Activated CD4-positive, CD25-positive, alpha-beta regulatory T cell (primary cell): ENCODE results near the gene TUT1.
"Not testable (repeated sequence)": the region's sequence is repeated elsewhere in the genome, so short reads cannot be mapped to it uniquely, and the experiment has no call there.

Experiments
- DNase-seq, 4 experiments: peaks; one replicate each; lab custom pipeline; 2025; lab: John Stamatoyannopoulos, UW

TUT1 gene

GRCh38 chr11:62591448-62592145, at the start of gene TUT1:
Gene TUT1, minus strand, starts transcription at chr11:62591523. Its CDS starts 38 bp downstream, at chr11:62591485.
- DNase-seq: peak; percentile 85 to 90 (median 89)

GRCh38 chr11:62632492-62632891, 41.2 kb upstream of the TUT1 start:
- DNase-seq: no peak

GRCh38 chr11:62627713-62628112, 36.4 kb upstream of the TUT1 start:
- no peak for DNase-seq

GRCh38 chr11:62622476-62623089, 31.3 kb upstream of the TUT1 start:
- DNase-seq: no peak

- peak; percentile 87 to 95 (median 90) for DNase-seq
Measured at GRCh38 chr11:62621567-62622470, 30.5 kb upstream of the TUT1 start, which contains the start of gene B3GAT3. Gene B3GAT3, minus strand, starts transcription at chr11:62621986. Its CDS starts 39 bp downstream, at chr11:62621947.

- DNase-seq: no peak
Measured at GRCh38 chr11:62621027-62621566, 29.8 kb upstream of the TUT1 start.

- not testable (repeated sequence) for DNase-seq
Measured at GRCh38 chr11:62616957-62617356, 25.6 kb upstream of the TUT1 start.

GRCh38 chr11:62615521-62615920, 24.2 kb upstream of the TUT1 start:
- no peak for DNase-seq

GRCh38 chr11:62614275-62614674, 23.0 kb upstream of the TUT1 start:
- DNase-seq: peak in 1 of 4 experiments; percentile 12

GRCh38 chr11:62613291-62613778, 22.0 kb upstream of the TUT1 start:
- DNase-seq: no peak

GRCh38 chr11:62612366-62613290, 21.3 kb upstream of the TUT1 start, which contains the start of the genes EML3 and ROM1:
Gene EML3, minus strand, starts transcription at chr11:62612775. Its CDS starts 318 bp downstream, at chr11:62612457.
Gene ROM1, plus strand, starts transcription at chr11:62613257. Its CDS starts 25 bp downstream, at chr11:62613282.
- peak; percentile 69 to 85 (median 78) for DNase-seq

GRCh38 chr11:62611705-62612365, 20.5 kb upstream of the TUT1 start:
- DNase-seq: peak in 1 of 4 experiments; percentile 53

GRCh38 chr11:62610814-62611704, 19.7 kb upstream of the TUT1 start:
- DNase-seq: no peak

GRCh38 chr11:62610403-62610802, 19.1 kb upstream of the TUT1 start:
- DNase-seq: no peak

- no peak for DNase-seq
Measured at GRCh38 chr11:62608776-62609175, 17.5 kb upstream of the TUT1 start.

GRCh38 chr11:62607714-62608113, 16.4 kb upstream of the TUT1 start:
- DNase-seq: no peak

GRCh38 chr11:62605902-62606301, 14.6 kb upstream of the TUT1 start:
- no peak for DNase-seq

- no peak for DNase-seq
Measured at GRCh38 chr11:62605467-62605866, 14.1 kb upstream of the TUT1 start.
